DND-41 (cell line): ENCODE measurements around the gene CNPPD1.

Source experiments
- ATAC-seq: fragments of 200-7000 bp; cut with Tn5 transposase; 3 replicates; pipeline ENCODE4 v1.9.1; 2021; ENCODE audit warnings: low read depth; ENCODE audit not compliant: insufficient read depth
- DNase-seq: peaks from one replicate; pipeline ENCODE4 v3.0.0-alpha.2; 2020
- H2AFZ ChIP-seq: 2 replicates; pipeline ENCODE4 v1.6.0; 2012; ENCODE audit warnings: low read depth, low read length
- H3K27ac ChIP-seq: 2 replicates; pipeline ENCODE4 v1.5.1; 2012; ENCODE audit warnings: low read length, inconsistent platforms
- H3K27me3 ChIP-seq: fragments of 200-600 bp; sonication (generic); 2 replicates; pipeline ENCODE4 v1.6.0; 2012; ENCODE audit warnings: low read length, mild to moderate bottlenecking, inconsistent platforms; ENCODE audit not compliant: insufficient read depth, poor library complexity
- H3K36me3 ChIP-seq: 2 replicates; pipeline ENCODE4 v1.5.1; 2012; ENCODE audit warnings: low read length, inconsistent platforms; ENCODE audit not compliant: insufficient read depth
- H3K4me1 ChIP-seq: 2 replicates; pipeline ENCODE4 v1.5.1; 2012; ENCODE audit warnings: mild to moderate bottlenecking, low read length; ENCODE audit not compliant: insufficient read depth
- H3K4me2 ChIP-seq: 2 replicates; pipeline ENCODE4 v1.6.0; 2012; ENCODE audit warnings: mild to moderate bottlenecking, moderate library complexity, low read length, inconsistent platforms; ENCODE audit not compliant: insufficient read depth
- H3K4me3 ChIP-seq, 2 experiments: fragments of 200-600 bp in 1 of 2; shearing (Covaris generic) in 1 of 2; 2 replicates each; pipeline ENCODE4 v1.5.1; 2012 to 2016; ENCODE audit warnings: inconsistent platforms in 2 of 2, low read length in 2 of 2, mild to moderate bottlenecking in 2 of 2, low read depth in 1 of 2, moderate library complexity in 1 of 2
- H3K79me2 ChIP-seq: 2 replicates; pipeline ENCODE4 v1.6.0; 2012; ENCODE audit warnings: low read length, inconsistent platforms; ENCODE audit not compliant: insufficient read depth
- H3K9ac ChIP-seq: 2 replicates; pipeline ENCODE4 v1.6.0; 2012; ENCODE audit warnings: low read depth, mild to moderate bottlenecking, inconsistent platforms, low read length, moderate library complexity
- H3K9me3 ChIP-seq: 2 replicates; pipeline ENCODE4 v1.5.1; 2012; ENCODE audit warnings: low read length, moderate library complexity, mild to moderate bottlenecking, inconsistent platforms; ENCODE audit not compliant: insufficient read depth, severe bottlenecking
- H4K20me1 ChIP-seq: 2 replicates; pipeline ENCODE4 v1.6.0; 2012; ENCODE audit warnings: low read length; ENCODE audit not compliant: insufficient read depth
- CTCF ChIP-seq: IDR thresholded peaks from 2 replicates; pipeline ENCODE4 v1.5.1; 2012; ENCODE audit warnings: borderline replicate concordance, low read length, moderate library complexity, mild to moderate bottlenecking; ENCODE audit not compliant: poor library complexity, severe bottlenecking; ENCODE audit errors: extremely low read depth
- EZH2 ChIP-seq: IDR thresholded peaks from 3 replicates; pipeline ENCODE4 v1.6.1; 2012; ENCODE audit warnings: borderline replicate concordance, low read depth, mild to moderate bottlenecking, moderate library complexity, low read length, inconsistent platforms; ENCODE audit not compliant: severe bottlenecking

CNPPD1 gene

GRCh38 chr2:219167997-219168396 lies 8.7 kb downstream of the CNPPD1 start:
- no peaks in the 10 kb centered on the region for H3K79me2 ChIP-seq
- H3K36me3 ChIP-seq = peaks cover 22% of the 10 kb centered on the region
- H3K27ac ChIP-seq = no peak overlapping the region
- no peak overlapping the region for H2AFZ ChIP-seq
- H4K20me1 ChIP-seq = peaks cover 2% of the 10 kb centered on the region; the same call in 1 of the 2 replicates
- ATAC-seq (no peak), DNase-seq (no peak)
- H3K9ac ChIP-seq = no peak overlapping the region
- TF ChIP-seq EZH2 (no peak), CTCF (no peak)
- no peak overlapping the region for H3K4me3 ChIP-seq
- H3K4me2 ChIP-seq = no peak overlapping the region
- H3K27me3 ChIP-seq = no peaks in the 10 kb centered on the region
- H3K4me1 ChIP-seq = no peaks in the 10 kb centered on the region
- no peaks in the 10 kb centered on the region for H3K9me3 ChIP-seq

GRCh38 chr2:219165058-219165911 lies 11.4 kb downstream of the CNPPD1 start:
- no peaks in the 10 kb centered on the region for H3K9me3 ChIP-seq
- no peak for DNase-seq
- no peaks in the 10 kb centered on the region for H3K27me3 ChIP-seq
- ATAC-seq = no peak
- H3K9ac ChIP-seq = no peak overlapping the region
- H4K20me1 ChIP-seq = no peaks in the 10 kb centered on the region
- TF ChIP-seq EZH2 (no peak), CTCF (no peak)
- H3K4me1 ChIP-seq = peaks cover 8% of the 10 kb centered on the region
- H3K4me2 ChIP-seq = no peak overlapping the region
- H3K79me2 ChIP-seq = no peaks in the 10 kb centered on the region
- no peaks in the 10 kb centered on the region for H3K36me3 ChIP-seq
- no peak overlapping the region for H3K4me3 ChIP-seq
- H2AFZ ChIP-seq = no peak overlapping the region
- no peak overlapping the region for H3K27ac ChIP-seq

GRCh38 chr2:219163156-219163555 lies 13.6 kb downstream of the CNPPD1 start:
- no peak overlapping the region for H3K4me2 ChIP-seq
- H3K27me3 ChIP-seq = no peaks in the 10 kb centered on the region
- H3K36me3 ChIP-seq = no peaks in the 10 kb centered on the region
- TF ChIP-seq CTCF = no peak
- no peak for TF ChIP-seq EZH2
- H3K4me3 ChIP-seq = no peak overlapping the region
- ATAC-seq (no peak), DNase-seq (no peak)
- peaks cover 15% of the 10 kb centered on the region for H3K4me1 ChIP-seq
- no peaks in the 10 kb centered on the region for H4K20me1 ChIP-seq
- H3K27ac ChIP-seq = no peak overlapping the region
- no peak overlapping the region for H2AFZ ChIP-seq
- H3K9ac ChIP-seq = no peak overlapping the region
- H3K79me2 ChIP-seq = no peaks in the 10 kb centered on the region
- H3K9me3 ChIP-seq = no peaks in the 10 kb centered on the region
